ENCODE results near the gene DLEC1.

Gene DLEC1

GRCh38 chr3:38002940-38003339 lies 36.1 kb upstream of the DLEC1 start:
- no peak for DNase-seq (ENCODE audit: low spot score)

DNA sequence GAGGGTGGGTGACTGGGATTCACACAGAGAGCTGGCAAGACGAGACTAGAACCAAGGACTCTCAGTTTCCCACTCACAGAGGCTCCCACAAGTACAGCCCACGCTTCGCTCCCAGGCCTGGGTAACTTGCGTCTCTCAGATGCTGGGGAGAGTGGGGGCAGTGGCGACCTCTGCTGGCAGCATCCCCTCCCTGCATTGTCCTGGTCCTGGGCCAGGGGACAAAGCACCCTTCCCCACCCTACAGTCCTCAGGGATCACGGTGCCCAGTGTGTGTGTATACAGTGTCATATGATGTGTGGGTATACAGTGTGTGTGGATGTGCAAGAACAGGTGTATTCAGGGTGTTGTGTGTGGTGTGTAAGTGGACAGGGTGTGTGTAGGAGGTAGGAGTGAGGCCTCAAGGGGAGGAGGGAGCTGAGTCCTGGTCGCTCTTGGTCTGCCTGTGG lies 35.6 kb upstream of the DLEC1 start:
- peak; percentile 93 for DNase-seq (ENCODE audit: low spot score)

DNA sequence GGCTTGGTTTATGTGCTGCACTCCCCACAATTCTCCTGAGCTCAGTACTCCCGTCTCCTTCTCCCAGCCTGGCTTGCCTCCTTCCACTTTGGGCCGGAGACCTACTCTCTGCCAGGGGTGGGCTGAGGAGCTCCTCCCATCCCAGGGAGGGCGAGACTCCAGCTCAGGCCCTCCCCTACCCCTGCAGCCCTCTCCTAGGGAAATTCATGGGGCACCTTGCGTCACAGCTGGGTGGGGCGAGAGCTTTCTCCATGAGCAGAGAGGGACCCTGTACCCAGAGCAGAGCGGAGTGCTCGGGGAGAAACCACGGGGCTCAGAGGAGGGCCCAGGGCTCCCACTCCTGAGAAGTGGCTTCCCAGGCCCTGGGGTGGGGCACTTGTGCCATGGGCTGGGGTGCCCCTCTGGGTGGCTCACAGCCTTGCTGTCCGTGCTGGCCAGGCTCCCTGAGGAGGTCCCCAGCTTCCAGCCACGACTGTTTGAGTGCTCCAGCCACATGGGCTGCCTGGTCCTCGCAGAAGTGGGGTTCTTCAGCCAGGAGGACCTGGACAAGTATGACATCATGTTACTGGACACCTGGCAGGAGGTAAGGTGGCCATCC lies 35.1 kb upstream of the DLEC1 start:
- peak; percentile 67 for DNase-seq (ENCODE audit: low spot score)

- peak; percentile 97 for DNase-seq (ENCODE audit: low spot score)
These were observed 34.5 kb upstream of the DLEC1 start for GRCh38 chr3:38004415-38005075.

GRCh38 chr3:38005076-38006020 lies 33.7 kb upstream of the DLEC1 start:
- peak; percentile 79 for DNase-seq (ENCODE audit: low spot score)

- DNase-seq (ENCODE audit: low spot score) = no peak
These were observed 33.0 kb upstream of the DLEC1 start for GRCh38 chr3:38006031-38006430.

GRCh38 chr3:38006445-38006995 lies 32.5 kb upstream of the DLEC1 start:
- no peak for DNase-seq (ENCODE audit: low spot score)

GRCh38 chr3:38007754-38008090 lies 31.3 kb upstream of the DLEC1 start:
- DNase-seq (ENCODE audit: low spot score) = no peak

GRCh38 chr3:38008191-38008701 lies 30.8 kb upstream of the DLEC1 start:
- no peak for DNase-seq (ENCODE audit: low spot score)

- DNase-seq (ENCODE audit: low spot score) = no peak
These were observed 29.9 kb upstream of the DLEC1 start for GRCh38 chr3:38008971-38009580.

DNA sequence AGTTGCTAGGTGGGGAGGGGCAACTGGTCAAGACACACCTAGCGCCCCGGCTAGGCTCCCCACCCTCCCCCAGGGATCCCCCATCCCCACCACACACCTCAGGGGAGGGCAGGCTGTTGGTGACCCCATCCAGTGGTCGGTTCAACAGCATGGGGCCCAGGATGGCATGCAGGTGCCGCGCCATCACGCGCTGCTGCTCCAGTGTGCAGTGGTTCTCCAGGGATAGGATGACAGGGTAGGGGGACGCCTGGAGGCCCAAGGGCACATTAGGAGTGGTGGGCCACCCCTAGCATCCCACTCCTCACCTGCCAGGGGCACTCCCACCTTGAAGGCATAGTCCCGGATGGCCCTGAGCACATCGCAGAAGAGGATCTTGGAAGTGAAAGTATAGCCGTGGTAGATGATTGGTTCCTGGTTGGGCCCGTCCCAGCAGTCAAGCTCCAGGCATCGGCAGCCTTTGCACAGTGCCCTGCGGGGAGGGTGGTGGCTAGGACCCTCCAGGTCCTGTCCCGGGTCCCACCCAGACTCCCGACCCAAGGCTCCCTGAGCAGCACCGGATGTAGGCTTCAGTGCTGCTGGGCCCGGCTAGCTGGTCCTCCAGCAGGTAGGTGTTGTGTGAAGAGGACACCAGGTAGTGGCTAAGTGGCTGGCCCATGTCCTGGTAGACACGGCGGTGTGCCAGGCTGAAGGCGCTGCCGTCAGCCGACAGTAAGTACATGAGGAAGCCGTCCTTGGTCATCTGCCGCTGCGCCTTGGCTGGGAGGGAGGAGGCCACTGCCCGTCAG lies 29.0 kb upstream of the DLEC1 start:
- DNase-seq (ENCODE audit: low spot score) = no peak

- no peak for DNase-seq (ENCODE audit: low spot score)
These were observed 27.9 kb upstream of the DLEC1 start for GRCh38 chr3:38011111-38011510.

DNA sequence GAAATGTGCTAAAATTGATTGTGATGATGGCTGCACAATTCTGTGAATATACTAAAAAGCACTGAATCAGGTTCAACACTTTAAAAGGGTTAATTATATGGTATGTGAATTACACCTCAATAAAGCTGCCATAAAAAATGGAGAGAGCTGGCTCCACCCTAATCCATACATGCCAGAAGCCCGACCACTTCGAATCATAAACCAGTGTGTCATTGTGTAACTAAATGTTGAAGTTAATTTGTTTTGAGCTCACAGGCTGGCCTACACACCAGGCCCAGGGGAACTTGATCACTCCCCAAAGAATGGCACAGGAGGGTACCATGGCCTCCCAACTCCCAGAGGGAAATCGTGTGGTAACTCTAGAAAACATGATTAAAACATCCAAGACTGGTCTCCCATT lies 23.5 kb upstream of the DLEC1 start:
- DNase-seq (ENCODE audit: low spot score) = no peak

- DNase-seq (ENCODE audit: low spot score) = no peak
These were observed 23.0 kb upstream of the DLEC1 start for GRCh38 chr3:38015984-38016383.

DNA sequence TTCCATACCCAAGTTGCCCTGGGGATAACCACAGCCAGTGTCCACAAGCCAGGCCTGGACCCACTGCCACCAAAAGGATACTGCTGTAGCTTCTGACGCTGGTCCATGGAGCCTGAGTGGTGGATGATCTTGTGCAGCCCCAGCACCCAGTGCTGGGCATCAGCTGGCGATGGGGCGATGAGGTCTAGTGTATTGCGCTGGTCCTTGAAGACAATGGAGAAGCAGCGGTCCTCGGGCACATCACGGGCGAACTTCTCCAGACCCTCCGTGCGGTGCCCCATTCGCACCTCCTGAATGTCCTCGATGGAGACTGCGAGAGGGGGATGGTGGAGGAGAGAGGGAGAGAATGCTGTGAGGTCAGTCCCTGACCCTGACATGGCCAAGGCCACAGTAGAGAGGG lies 22.6 kb upstream of the DLEC1 start:
- no peak for DNase-seq (ENCODE audit: low spot score)

- no peak for DNase-seq (ENCODE audit: low spot score)
These were observed 22.1 kb upstream of the DLEC1 start for GRCh38 chr3:38016847-38017444.

DNA sequence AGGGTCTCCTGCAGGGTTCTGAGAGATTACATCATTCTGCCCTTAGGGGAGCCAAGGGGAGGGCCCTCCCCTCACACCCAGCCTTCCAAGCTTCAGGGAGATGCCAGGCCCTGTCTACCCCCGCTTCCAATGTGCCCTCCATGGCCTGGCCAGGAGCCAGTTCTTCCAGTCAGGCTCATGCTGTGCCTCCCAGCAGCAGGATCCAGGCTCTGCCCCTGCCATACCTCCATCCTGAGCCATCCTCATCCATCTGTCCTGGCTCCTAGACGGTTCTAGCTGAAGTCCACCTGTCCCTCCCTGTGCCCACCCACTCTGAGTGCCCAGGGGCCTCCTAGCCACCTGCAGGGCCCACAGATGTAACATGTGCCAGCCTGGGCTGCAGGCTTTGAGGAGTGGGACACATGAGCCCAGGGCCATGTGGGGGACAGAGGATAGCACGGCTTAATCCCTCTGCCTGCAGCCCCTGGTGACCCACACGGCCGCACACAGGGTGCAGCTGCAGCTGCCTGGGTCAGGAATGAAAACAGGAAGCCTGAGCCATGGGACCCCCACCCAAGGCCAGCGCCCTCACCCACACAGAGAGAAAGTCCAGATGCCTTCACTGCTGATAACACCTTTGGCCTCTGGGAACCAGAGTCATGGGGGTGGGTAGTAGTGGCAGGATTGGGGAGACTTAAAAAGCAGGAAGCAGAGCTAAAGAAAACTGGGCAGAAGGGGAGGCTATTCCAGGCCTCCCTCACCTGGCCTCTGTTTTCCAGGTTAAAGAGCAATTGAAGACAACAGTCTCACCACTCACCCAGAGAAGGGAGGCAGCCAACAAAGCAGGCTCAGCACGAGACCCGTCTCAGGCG lies 21.3 kb upstream of the DLEC1 start:
- DNase-seq (ENCODE audit: low spot score) = no peak

DNA sequence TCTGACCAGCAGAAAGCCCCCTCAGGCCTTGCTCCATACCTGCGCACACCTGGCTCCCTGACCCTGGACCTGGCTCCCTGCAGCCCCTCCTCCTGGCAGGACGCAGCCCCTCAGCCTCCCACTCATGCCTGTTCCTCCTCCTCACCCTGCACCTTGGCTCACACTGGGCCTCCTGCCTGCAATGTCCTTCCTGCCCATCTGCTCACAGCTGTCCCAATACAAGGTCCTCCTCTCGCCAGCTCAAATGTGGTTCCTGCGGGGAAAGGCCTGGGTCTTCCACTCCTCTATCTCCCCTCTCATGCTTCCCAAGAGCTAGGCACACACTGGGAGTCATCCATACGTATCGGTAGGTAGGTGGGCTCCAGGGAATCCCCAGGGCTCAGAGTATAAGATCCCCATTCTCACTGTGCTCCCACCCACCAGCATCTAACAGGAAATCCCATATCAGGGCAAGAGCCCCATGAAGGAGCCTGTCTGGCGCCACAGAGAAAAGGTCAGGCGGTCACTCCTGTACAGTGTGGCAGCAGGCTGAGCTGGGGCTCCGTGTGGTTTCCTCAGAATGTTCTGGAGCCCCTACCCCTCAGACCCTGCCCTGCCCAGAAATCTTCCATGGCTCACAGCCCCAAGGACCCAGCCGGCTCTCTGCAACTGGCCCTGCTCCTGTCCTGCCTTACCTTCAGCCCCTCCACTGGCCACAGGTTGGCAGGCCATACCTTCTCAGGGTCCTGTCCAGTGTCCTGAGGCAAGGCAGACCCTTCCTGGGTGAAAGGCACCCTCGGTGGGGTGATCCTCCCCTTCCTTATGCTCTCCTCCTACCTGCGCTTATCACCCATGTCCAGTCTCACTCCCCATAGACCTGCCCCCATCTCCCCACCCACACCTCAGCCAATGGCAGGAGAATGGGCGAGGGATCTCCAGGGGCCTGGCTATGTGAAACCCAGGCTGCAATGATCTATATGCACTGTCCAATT lies 20.4 kb upstream of the DLEC1 start:
- DNase-seq (ENCODE audit: low spot score) = no peak
